Stimulated activated CD8-positive, alpha-beta memory T cell treated with anti-CD3 and anti-CD28 coated beads, Interleukin-2, amount 100 ng/mL, for 1 hour (primary cell): ENCODE results near the gene CD40.
"Not testable (repeated sequence)": the region's sequence is repeated elsewhere in the genome, so short reads cannot be mapped to it uniquely, and the experiment has no call there.

Source experiments
- DNase-seq, 2 donors: peaks; one replicate each; pipeline ENCODE4 v3.0.0-alpha.2; 2020; ENCODE audit warnings: low read depth in 2 of 2

Gene CD40

DNA sequence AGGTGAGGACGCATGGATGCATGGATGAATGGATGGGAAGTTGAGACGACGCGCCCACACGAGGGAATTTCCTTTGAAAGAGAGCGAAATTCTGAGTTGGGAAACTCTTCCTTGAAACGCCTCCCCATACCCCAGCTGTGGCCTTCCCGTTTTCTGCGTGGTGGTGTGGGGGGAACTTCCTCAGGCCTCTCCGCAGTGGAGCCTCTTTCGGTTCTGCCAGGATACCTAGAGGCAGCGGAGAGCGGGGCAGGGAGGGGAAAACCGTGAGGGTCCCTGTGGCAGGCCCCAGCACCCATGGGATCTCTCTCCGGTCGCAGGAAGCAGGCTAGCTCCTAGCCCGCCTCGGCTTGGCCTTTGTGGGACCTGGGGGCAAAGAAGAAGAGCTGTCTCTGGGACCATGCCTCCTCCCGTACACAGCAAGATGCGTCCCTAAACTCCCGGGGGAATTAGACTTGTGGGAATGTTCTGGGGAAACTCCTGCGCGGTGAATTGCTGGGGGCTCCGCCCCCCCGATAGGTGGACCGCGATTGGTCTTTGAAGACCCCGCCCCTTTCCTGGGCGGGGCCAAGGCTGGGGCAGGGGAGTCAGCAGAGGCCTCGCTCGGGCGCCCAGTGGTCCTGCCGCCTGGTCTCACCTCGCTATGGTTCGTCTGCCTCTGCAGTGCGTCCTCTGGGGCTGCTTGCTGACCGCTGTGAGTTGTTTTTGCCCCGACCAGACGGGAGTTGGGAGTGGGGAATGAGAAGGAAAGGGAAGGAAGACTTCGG, at the start of gene CD40:
Gene CD40, plus strand, starts transcription at position 611 of the 764 bp plus-strand sequence. Its CDS starts 30 bp downstream, at position 641.
- peak; percentile 38 to 55 for DNase-seq

DNA sequence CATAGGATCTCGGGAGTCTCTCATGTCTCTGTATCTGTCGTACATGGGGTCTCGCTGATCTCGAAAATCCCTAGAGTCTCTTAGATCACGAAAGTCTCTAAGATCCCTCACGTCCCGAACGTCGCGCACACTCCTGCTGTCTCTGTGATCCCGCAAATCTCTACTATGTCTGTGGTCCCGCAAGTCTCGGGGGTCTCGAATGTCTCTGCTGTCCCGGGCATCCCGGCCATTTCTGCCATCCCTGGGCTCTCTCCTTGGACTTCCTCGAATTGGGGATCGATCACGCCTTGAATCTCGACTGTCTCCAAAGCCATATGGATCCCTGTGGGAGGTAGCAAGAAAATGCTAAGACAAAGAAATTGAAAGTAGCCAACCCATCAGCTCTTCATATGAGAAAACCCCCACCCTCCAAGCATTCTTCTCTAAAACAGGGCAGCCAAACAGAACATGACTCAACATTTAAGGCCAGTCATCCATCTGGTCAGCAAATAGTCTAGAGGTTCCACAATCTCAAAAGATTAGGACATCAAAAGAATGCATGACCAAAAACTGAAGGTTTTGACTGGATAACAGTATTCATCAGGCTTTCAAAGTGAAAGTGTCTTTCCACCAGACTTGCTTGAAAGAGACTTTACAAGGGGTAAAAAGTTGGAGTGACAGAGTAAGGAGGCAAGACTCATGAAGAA, 47.8 kb upstream of the CD40 start:
- DNase-seq = no peak

DNA sequence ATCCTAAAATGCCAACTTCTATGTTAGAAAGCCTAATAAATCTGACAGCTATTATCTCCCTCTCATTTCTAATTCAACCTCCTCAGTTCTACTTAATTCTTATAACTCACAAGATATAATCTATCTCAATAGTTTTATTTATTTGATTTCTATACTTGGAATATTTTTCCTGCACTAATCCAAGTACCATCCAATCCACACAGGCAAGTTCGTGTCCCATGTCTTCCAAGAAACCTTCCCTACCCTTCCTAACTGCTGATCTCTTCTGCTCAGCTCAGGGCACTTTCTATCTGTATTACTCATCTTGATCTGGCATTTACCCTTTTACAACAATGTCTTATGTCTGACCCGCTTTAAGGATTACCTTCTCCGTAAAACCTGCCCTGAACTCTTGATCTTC, 46.5 kb upstream of the CD40 start:
- no peak for DNase-seq

DNA sequence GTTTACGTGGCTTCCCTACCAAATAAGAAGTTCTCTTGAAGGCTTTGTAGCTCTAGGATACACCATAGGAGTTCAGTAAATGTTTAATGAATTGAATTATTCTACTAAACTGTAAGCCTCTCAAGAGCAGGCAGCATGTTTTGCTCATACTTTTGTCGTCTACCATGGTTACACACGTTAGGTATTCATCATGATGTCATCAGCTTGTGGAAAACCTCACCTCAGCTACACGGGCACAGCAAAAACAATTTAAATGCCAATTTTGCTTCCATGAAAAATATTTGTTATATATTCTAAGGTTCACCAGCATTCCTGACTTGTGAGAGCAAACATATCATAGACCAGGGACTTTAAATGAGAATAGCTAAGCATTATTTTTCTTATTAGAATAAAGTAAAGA, 45.1 kb upstream of the CD40 start:
- no peak for DNase-seq

DNA sequence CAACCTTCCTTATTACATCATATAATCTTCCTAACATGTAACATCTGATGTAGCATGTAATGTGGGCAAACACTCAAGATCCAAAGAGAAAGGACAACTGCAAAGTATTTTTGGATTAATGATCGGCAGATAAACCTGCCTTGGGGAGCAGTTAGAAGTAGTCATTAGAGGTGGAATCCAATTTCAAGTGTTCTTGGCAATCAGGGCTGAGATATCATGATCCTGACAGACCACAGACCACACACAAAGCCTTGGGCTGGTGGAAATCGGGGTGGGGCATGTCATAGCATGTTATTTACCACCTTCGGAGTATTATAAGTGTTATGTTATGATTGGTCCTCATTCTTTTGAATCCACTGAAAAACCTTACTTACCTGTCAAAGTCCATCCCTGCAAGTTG, 44.7 kb upstream of the CD40 start:
- no peak for DNase-seq

DNA sequence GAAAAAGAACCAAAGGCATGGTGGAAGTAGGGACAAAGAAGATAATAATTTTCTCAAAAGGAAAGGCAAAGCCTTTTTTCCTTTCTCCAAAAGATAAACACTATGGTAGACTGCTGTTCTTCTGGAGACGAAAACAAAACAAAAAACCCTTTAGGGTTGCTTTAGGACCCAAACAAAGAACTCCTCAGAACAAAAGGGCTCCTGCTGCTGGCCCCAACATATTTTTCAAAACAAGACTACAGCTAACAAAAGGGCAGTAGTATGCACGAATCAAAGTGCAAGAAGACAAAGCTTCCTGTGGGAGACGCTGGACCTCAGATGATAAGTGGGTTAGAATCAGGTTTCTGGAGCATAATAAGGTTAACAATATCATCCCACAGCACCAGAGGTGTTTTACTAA, 44.1 kb upstream of the CD40 start:
- no peak for DNase-seq

DNA sequence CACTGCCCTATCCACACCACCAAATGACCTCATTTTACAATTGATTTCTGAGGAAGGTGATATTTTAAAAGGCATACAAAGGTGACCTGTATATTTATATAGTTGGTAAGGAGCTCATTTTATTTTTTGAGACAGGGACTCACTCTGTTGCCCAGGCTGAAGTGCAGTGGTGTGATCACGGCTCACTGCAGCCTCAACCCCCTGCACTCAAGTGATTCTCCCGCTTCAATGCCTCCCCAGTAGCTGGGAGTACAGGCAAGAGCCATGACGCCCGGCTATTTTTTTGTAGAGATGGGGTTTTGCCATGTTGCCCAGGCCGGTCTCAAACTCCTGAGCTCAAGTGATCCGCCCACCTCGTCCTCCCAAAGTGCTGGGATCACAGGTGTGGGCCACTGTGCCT, 41.3 kb upstream of the CD40 start:
- no peak for DNase-seq

DNA sequence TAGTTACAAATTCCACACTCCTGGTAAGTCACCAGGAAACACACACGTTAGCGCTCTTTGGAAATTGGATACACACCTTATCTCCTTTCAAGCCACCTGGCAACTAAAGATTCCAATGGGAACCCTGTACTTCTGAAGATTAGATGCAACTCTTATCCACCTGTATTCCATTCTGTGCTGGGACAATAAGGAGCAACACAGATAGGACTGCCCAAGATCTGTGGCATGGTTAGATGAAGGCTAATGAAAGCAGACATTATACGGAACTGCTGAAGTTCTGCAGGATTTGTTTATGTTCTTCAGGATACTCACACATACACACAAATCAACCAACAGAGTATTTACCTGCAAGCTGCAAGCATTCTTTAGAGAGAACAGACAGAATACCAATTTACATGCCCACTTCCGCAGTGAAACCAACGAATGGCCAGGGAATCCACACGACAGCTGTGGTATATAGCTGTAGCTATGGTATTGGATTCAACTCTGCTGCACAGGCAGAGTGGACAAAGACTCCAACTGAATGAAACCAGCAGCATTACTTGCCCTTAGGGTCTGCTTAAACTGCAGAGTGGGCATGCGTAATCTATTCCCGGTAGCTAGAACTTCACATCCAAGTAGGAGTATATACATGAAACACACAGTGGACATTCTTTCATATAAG, 40.3 kb upstream of the CD40 start:
- DNase-seq = no peak

DNA sequence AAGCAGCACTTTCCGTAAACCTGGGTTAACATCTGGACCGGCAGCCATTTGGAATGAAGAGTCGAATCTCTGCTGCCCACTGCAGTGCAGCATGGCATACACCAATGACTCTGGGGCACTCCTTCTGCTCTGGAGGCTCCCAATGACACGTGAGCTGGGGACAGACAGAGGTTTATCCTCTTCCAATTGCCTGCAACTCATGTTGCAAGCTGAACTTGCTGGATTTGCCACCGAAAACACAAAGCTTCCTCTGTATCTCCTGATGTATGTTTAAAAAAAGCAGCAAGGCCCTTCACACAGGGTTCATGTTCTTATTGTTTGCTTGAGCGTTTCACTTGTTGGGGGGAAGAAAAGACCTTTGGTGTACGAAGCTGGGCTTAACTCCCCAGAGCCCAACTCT, 39.2 kb upstream of the CD40 start:
- DNase-seq = no peak

DNA sequence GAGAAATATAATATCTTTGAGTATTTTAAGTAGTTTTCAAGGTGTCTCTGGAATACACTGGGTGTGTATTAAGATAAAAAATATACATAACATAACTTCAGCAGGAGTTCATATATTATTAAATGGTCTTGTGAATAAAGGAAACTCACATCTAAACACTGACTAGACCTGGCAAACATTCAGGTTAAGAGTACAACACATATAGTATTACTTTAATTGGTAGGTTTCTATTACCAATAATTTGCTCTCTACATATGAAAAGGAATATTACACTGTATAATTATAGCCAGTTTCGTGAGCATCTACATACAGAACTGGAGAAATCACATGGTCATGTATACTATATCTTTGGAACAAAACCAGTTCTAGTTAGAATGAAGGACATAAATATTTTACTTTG, 37.0 kb upstream of the CD40 start:
- no peak for DNase-seq

DNA sequence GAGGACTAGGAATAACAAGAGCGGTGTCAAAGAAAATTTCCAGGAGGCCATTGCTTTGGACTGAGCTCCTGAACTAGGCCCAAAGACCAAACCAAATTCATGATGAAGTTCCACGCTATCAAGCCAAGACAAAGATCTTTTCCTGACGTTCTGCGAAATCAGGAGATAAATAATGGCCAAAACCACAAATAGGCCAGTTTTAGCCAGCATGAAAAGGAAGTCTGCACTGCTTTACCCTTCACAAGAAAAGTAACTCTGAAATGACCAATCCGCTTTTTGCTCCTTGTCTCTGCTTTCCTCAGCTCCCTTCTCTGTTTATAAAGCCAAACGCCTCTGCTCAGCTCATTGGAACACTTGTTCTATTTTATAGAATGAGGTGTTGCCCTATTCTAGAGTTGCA, 35.0 kb upstream of the CD40 start:
- no peak for DNase-seq

DNA sequence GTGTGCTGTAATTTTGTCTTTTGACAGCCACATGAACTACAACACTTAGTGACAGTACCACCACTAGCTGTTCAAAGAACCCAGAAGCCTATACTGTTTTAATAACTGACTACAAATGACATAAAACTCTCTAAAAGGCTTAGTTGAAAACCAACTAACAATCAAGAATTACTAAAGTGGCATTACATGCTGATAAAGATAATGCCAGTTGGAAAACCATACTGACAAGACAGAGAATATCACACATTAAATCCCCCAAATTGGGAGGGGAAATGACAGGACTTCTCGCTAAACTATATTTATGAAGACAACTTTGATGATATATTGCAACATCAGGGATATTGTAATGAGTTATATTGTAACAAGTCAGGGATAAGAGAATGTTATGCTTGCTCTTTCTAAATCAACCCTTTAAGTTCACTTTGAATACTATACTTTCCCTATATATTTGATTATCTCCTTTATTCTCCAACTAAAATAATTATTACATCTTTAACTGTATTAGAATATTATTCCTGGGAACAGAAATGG, 34.5 kb upstream of the CD40 start:
- DNase-seq = no peak

DNA sequence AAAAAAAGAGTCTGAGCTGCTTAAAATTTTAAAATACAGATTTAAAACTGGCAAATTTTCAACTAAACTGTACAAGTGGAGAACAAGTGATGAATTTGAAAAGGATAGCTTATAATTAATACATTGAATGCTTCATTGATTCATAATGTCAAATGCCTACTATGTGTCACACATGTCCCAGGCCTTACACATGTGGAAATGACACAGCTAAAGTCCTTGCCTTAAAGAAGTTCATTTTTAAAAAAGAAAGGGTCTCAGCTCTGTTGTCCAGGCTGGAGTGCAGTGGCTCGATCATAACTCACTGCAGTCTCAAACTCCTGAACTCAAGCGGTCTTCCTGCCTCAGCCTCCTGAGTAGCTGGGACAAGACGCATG, 33.3 kb upstream of the CD40 start:
- no peak for DNase-seq

DNA sequence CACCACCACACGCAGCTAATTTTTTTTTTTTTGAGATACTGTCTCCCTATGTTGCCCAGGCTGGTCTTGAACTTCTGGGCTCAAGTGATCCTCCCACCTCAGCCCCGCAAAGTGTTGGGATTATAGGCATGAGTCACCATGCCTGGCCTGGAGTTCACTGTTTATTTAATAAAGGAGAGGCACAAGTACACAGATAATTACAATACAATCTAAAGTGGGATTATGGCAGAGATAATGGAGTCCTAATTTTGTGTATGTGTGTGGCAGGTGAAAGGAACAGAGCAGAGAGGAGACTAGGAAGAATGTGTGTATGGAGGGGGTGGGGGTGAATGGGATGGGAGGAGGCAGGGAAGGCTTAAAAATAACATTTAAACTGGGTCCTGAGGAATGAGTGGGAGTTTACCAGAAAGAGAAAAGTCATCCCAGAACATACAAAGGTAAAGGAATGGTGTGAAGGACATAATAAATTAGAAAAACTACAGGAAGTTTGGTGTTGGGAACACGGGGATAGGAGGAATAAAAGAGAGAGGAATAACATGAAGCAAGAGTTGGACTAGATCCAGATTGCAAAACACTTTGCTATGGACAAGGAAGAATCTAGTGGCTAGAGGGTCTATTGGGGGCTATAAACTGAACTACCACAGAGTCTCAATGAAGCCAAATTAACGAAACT, 32.8 kb upstream of the CD40 start:
- no peak for DNase-seq

DNA sequence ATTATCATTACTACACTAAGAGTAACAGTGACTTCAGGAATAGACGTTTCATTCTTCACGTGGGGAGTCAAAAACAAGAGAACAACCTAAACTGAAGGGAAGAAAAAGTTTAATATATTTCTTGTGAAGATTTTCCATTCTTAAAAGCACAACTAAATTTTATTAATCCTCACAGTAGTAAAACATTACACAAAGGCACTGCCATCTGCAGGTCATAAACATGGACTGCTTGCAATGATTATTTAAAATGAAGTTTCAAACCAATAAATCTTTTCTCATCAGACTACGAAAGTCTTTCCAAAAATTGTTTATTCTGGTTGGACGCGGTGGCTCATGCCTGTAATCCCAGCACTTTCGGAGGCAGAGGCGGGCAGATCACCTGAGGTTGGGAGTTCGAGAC, 31.0 kb upstream of the CD40 start:
- no peak for DNase-seq

DNA sequence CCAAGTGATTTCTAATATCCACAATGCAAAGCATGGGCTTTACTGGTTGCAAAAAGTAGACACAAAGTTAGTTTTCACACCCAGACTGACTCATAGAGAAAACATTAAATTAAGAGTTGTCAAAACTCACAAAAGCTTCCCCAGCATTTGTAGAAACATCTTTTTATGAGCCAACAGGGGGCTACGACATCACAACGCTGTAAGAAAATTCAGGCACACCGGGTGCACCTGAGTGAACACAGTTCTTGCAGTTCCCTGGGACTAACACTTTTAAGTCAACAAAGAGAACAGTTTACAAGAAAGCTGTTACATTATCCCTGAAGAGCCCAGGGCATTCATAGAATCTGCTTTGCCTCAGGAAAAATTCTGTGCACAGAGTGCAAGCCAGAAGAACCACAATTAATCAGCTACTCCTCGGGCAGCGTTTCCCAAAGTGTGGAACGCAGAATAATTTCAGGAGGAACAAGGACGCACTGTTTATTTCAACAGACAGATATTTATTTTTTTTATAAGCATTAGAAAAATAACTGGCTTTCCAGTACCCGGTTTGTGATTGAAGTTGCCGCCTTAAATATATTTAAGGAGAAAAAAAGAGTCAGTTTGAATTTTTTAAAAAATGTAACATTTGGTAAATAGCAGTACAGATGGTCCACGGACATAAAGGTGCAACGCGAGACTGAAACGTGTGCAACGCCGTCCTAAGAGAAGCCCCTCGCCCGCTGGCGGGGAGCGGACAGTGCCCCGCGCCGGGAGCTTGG, 29.5 kb upstream of the CD40 start:
- DNase-seq = no peak

DNA sequence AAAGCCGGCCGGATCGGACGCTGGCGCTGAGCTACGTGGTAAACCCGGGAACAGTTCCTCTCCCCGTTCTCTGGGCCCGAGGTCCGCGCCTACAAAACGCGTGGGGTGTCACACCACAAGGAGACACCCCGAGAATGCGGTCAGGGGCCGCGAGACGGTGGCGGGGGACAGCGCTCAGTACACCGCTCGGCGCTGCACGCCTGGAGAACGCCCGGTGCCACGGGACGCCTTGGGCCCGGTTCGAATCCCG, 29.0 kb upstream of the CD40 start:
- no peak for DNase-seq

DNA sequence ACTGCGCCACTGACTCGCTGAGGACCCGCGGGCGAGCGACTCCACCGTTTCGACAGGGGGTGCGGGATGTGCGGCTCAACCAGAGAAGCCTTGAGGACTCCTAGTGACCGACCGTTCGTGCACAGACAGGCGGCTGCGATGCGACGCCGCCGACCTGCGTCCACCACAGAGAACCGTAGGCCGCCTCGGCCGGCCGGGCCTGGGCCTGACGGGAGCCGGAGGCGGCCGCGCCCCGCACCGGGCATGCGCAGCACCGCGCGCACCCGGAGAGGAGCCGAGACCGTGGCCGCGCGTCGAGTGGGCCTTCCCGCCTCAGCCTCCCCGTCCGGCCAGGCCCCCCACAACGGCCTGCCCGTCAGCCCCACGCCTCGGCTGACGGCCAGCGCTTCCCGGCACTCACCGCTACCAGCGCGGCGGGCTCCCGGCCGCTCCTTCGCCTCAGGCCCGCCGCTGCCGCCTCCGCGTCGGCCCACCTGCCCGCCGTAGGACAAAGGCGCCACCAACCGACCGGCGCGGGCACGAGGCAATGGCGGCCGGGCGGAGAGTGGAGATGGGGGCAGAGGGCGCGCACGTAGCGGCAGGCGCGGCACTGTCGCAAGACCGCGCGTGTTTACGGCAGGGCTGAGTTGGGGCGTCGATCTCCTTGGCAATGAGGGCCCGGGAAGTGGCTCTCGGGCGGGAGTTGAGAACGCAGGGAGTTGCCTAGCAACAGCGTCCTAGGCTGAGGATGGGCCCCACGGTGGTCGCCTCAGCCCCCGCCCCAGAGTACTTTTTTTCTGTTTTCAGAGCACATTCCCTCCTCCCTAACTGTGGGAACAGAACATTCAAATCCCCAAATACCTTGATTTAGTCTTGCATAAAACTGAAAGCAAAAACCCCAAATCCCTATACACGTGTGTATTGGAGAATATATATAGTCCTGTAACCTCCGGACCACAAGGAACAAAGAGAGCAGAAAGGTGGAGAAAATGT, 28.4 kb upstream of the CD40 start, which contains the start of gene NCOA5:
Gene NCOA5, minus strand, starts transcription at position 546 of the 972 bp plus-strand sequence. CDS start 10,538 bp downstream, outside the sequence.
- DNase-seq = peak; percentile 86 to 87

DNA sequence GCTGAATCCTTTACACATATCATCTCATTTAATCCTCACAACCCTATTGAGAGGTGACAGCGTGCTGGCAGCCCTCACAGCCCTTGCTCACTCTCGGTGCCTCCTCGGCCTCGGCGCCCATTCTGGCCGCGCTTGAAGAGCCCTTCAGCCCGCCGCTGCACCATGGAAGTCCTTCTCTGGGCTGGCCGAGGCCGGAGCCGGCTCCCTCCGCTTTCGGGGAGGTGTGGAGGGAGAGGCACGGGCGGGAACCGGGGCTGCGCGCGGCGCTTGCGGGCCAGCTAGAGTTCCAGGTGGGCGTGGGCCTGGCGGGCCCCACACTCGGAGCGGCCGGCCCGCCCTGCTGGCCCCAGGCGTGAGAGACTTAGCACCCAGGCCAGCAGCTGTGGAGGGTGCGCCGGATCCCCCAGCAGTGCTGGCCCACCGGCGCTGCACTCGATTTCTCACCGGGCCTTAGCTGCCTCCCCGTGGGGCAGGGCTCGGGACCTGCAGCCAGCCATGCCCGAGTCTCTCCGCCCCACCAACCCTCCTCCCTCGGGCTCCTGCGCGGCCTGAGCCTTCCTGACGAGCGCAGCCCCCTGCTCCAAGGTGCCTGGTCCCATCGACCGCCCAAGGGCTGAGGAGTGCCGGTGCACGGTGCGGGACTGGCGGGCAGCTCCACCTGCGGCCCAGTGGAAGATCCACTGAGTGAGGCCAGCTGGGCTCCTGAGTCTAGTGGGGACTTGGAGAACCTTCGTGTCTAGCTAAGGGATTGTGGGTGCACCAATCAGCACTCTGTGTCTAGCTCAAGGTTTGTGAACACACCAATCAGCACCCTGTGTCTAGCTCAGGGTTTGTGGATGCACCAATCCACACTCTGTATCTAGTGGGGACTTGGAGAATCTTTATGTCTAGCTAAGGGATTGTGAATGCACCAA, 26.2 kb upstream of the CD40 start:
- DNase-seq = not testable (repeated sequence)
